Adrenal gland (tissue), 12 donors: ENCODE data around the gene DACT2. TPM values are rescaled to one million over a fixed set of nuclear protein-coding genes. Genes with fewer than 3 reads are reported as not detected.

Experiments
- DNase-seq, 7 donors: peaks; one replicate each; pipeline ENCODE4 v3.0.0-alpha.2; 2019 to 2020
- H3K27ac ChIP-seq, 5 donors: fragments of 200-600 bp; sonication (generic) in 4 of 5; 1 replicate in 3 of 5; 2 replicates in 2 of 5; pipeline versions ENCODE4 v1.5.1 to v1.8.0; 2016 to 2020; ENCODE audit warnings: mild to moderate bottlenecking in 1 of 5
- H3K27me3 ChIP-seq: fragments of 200-600 bp; 2 replicates; pipeline ENCODE4 v1.8.0; 2021
- H3K36me3 ChIP-seq, 2 donors: fragments of 200-600 bp; replicated peaks in 1 of 2; 1 replicate in 1 of 2; 2 replicates in 1 of 2; pipeline versions ENCODE4 v1.5.1 to v1.8.0; 2018 to 2022
- H3K4me1 ChIP-seq, 2 donors: fragments of 200-600 bp; replicated peaks in 1 of 2; 1 replicate in 1 of 2; 2 replicates in 1 of 2; pipeline versions ENCODE4 v1.5.1 to v1.8.0; 2018 to 2021
- H3K4me3 ChIP-seq, 4 donors: fragments of 200-600 bp; sonication (generic) in 3 of 4; one replicate each; pipeline ENCODE4 v1.5.1; 2016 to 2018
- H3K9me3 ChIP-seq, 3 donors: fragments of 200-600 bp; sonication (generic) in 1 of 3; replicated peaks in 1 of 3; 1 replicate in 2 of 3; 2 replicates in 1 of 3; pipeline versions ENCODE4 v1.5.1 to v1.8.0; 2016 to 2021
- POLR2A ChIP-seq, 2 donors: fragments of 450-650 bp; IDR thresholded peaks; one replicate each; pipeline ENCODE4 v1.6.1; 2017; ENCODE audit warnings: antibody characterized with exemption in 2 of 2, mild to moderate bottlenecking in 2 of 2, moderate library complexity in 1 of 2
- WGBS, 4 donors: extraction: QIAGEN DNeasy Blood & Tissue Kit in 2 of 4; methylation state at CpG; one replicate each; pipeline versions ENCODE4 v1.1.5 to v1.1.7; 2013 to 2017; 5-methylcytosine and 5-hydroxymethylcytosine counted together
- intact Hi-C, 2 donors: fragments of 100-400 bp; cut with DNase I; formaldehyde crosslinking; loops; one replicate each; pipeline versions ENCODE4 v1.14.1 to v1.15.0; 2022 to 2023
- polyA plus RNA-seq, 3 donors: library from polyadenylated mRNA; stranded (reverse); fragments of 200-250 nt in 2 of 3; fragments of 350-450 nt in 1 of 3; fragmentation: Illumina TruSeq in 1 of 3; extraction: RNeasy Lipid Tissue Mini Kit (QIAGEN cat#74804) in 1 of 3; gene quantifications; one replicate each; pipeline ENCODE4 v1.2.3, GENCODE V29; 2013 to 2014
- total RNA-seq, 9 donors: library from RNA; depleted of rRNA in 4 of 9; stranded (reverse); fragments of >200 nt in 4 of 9; fragments of 120-200 nt in 1 of 9; fragmentation: NEBNext Ultra II Directional in 1 of 9; extraction: Animal tissue kit (Norgen Biotek cat#: 25700) in 1 of 9; gene quantifications; one replicate each; pipeline versions ENCODE4 v1.1.0 to v1.2.4, GENCODE V29; 2013 to 2023
- TF ChIP-seq, protein P1 (sequence below), 6 experiments: fragments of 450-650 bp in 4 of 6; fragments of 200-600 bp in 2 of 6; sonication (generic) in 1 of 6; IDR thresholded peaks; 1 replicate in 5 of 6; 2 replicates in 1 of 6; pipeline versions ENCODE4 v1.5.1 to v1.8.0; 2016 to 2021; ENCODE audit warnings: antibody characterized with exemption in 6 of 6, mild to moderate bottlenecking in 2 of 6, moderate library complexity in 1 of 6
- donor health status: healthy with polysubstance abuse.
- donor health status: Bipolar disorder and iron deficiency.
- donor health status: DM: yes; HTN: yes; CAD: no.
- donor health status: DM: no; HTN: no; CAD: no.
- donor health status: DM: no; HTN: no; CAD: no.
- donor health status: DM: yes; HTN: yes; CAD: no.

The DACT2 gene
- total and polyA plus RNA-seq, 12 donors: 0.05 to 11.2 (median 2.8) TPM

DNA sequence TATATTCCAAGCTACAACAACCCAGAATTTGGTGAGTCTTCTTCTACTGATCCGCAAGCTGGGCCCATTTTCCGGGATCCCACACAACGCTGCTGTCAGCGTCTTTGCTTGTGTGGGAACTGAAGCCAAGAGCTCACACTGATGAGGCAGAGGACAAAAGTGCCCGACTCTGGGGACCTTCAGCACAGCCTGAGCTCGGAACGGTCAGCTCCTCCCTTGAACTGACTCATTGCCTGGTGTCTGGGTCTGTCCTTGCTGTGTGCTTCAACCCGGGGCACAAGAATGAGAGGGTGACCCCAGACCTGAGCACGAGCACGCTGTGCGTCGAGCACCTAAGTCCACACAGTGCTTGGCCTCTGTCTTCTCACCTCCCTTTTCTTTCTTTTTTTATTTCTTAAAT is 33.5 kb downstream of the DACT2 start:
- no peak overlapping the region for H3K4me3 ChIP-seq
- DNase-seq: peak in 1 of 7 donors; percentile 11
- no peak overlapping the region for H3K27ac ChIP-seq
- 62 to 86% (median 68%) methylated on average over 6 to 12 of the region's 12 CpGs for whole genome bisulfite sequencing, 4 donors
- H3K27me3 ChIP-seq: no peaks in the 10 kb centered on the region
- TF ChIP-seq, protein P1, sequence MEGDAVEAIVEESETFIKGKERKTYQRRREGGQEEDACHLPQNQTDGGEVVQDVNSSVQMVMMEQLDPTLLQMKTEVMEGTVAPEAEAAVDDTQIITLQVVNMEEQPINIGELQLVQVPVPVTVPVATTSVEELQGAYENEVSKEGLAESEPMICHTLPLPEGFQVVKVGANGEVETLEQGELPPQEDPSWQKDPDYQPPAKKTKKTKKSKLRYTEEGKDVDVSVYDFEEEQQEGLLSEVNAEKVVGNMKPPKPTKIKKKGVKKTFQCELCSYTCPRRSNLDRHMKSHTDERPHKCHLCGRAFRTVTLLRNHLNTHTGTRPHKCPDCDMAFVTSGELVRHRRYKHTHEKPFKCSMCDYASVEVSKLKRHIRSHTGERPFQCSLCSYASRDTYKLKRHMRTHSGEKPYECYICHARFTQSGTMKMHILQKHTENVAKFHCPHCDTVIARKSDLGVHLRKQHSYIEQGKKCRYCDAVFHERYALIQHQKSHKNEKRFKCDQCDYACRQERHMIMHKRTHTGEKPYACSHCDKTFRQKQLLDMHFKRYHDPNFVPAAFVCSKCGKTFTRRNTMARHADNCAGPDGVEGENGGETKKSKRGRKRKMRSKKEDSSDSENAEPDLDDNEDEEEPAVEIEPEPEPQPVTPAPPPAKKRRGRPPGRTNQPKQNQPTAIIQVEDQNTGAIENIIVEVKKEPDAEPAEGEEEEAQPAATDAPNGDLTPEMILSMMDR (IDR thresholded peaks at IDR 0.05): no peak
- TF ChIP-seq POLR2A (IDR thresholded peaks at IDR 0.05): no peak
- H3K9me3 ChIP-seq: no peaks in the 10 kb centered on the region
- intact Hi-C loops: no loop called here
- H3K36me3 ChIP-seq: no peaks in the 10 kb centered on the region
- H3K4me1 ChIP-seq: no peaks in the 10 kb centered on the region

- Histone ChIP-seq H3K27ac (no peak overlapping the region), H3K9me3 (no peaks in the 10 kb centered on the region), H3K27me3 (no peaks in the 10 kb centered on the region), H3K4me3 (no peak overlapping the region), H3K36me3 (no peaks in the 10 kb centered on the region), H3K4me1 (no peaks in the 10 kb centered on the region)
- 93 to 95% (median 94%) methylated on average over 21 of the region's 21 CpGs for WGBS, 4 donors
- TF ChIP-seq POLR2A (IDR thresholded peaks at IDR 0.05): no peak
- TF ChIP-seq, protein P1 (IDR thresholded peaks at IDR 0.05): no peak
- intact Hi-C loops: no loop called here
- no peak for DNase-seq
Measured at GRCh38 chr6:168285456-168285855, 34.1 kb downstream of the DACT2 start.

DNA sequence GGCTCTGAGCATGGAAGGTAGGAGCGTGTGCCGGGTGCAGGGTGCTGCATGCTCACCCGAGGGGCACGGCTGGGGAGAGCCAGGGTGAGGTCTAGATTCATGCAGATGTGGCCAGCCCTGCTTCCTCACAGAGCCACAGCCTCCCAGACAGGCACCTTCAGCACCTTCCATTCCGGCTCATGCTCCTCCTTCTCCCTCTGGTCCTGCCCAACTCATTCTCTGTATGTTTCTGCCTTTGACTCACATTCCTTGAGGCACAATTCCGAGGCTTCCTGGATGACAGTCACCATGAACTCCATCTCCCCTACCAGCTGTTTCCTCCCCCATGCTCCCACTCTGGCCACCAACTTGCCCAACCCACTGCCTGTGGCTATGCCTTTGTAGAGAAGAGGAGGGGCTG is 35.4 kb downstream of the DACT2 start:
- Histone ChIP-seq H3K27ac (no peak overlapping the region), H3K36me3 (no peaks in the 10 kb centered on the region), H3K4me1 (no peaks in the 10 kb centered on the region), H3K9me3 (no peaks in the 10 kb centered on the region), H3K27me3 (no peaks in the 10 kb centered on the region), H3K4me3 (no peak overlapping the region)
- intact Hi-C loops: no loop called here
- no peak for DNase-seq
- 74 to 85% (median 82%) methylated on average over 4 to 6 of the region's 6 CpGs for WGBS, 4 donors
- TF ChIP-seq, protein P1 (IDR thresholded peaks at IDR 0.05): no peak
- no peak for TF ChIP-seq POLR2A (IDR thresholded peaks at IDR 0.05)

- no peaks in the 10 kb centered on the region for H3K27me3 ChIP-seq
- no peak overlapping the region for H3K27ac ChIP-seq
- no peaks in the 10 kb centered on the region for H3K4me1 ChIP-seq
- DNase-seq: no peak
- intact Hi-C loops: no loop called here
- H3K36me3 ChIP-seq: no peaks in the 10 kb centered on the region
- TF ChIP-seq, protein P1 (IDR thresholded peaks at IDR 0.05): no peak
- TF ChIP-seq POLR2A (IDR thresholded peaks at IDR 0.05): no peak
- no peaks in the 10 kb centered on the region for H3K9me3 ChIP-seq
- no peak overlapping the region for H3K4me3 ChIP-seq
- 93 to 95% (median 94%) methylated on average over 12 to 14 of the region's 14 CpGs for WGBS, 4 donors
Measured at GRCh38 chr6:168283686-168284025, 35.9 kb downstream of the DACT2 start.
